ENCODE data around the gene HOMER1. TPM values are rescaled to one million over a fixed set of nuclear protein-coding genes. Genes with fewer than 3 reads are reported as not detected.
"Not testable (repeated sequence)": the region's sequence is repeated elsewhere in the genome, so short reads cannot be mapped to it uniquely, and the experiment has no call there.

Gene HOMER1
- total RNA-seq, 2 donors from 2014 or later, result 2.0 to 8.5 TPM

- peaks cover 5 to 6% of the 10 kb centered on the region in 2 donors for H3K9me3 Mint-ChIP-seq
- ATAC-seq (no peak), DNase-seq (ENCODE audit: low spot score in 2 of 2) (no peak)
- peaks cover 6 to 7% of the 10 kb centered on the region in 2 donors for H3K36me3 Mint-ChIP-seq
- no peak overlapping the region for H3K27ac Mint-ChIP-seq
Observed at GRCh38 chr5:79527431-79527830, 13.5 kb upstream of the HOMER1 start.

- Mint-ChIP-seq H3K9me3 (peaks cover 5 to 6% of the 10 kb centered on the region in 2 donors), H3K27ac (no peak overlapping the region), H3K36me3 (peaks cover 6 to 7% of the 10 kb centered on the region in 2 donors)
- DNase-seq (ENCODE audit: low spot score in 2 of 2) (no peak), ATAC-seq (no peak)
Observed at GRCh38 chr5:79526928-79527327, 13.0 kb upstream of the HOMER1 start.

- peaks cover 6 to 7% of the 10 kb centered on the region in 2 donors for H3K36me3 Mint-ChIP-seq
- no peak overlapping the region for H3K27ac Mint-ChIP-seq
- H3K9me3 Mint-ChIP-seq, result peaks cover 5 to 6% of the 10 kb centered on the region in 2 donors
- ATAC-seq (no peak), DNase-seq (ENCODE audit: low spot score in 2 of 2) (no peak)
Observed at GRCh38 chr5:79526493-79526892, 12.6 kb upstream of the HOMER1 start.

GRCh38 chr5:79521156-79521555 is 7.2 kb upstream of the HOMER1 start:
- ATAC-seq, result no peak
- Mint-ChIP-seq H3K36me3 (peaks cover 6 to 7% of the 10 kb centered on the region in 2 donors), H3K9me3 (peaks cover 5 to 6% of the 10 kb centered on the region in 2 donors), H3K27ac (no peak overlapping the region)
- DNase-seq (ENCODE audit: low spot score in 2 of 2), result no peak

- no peak for ATAC-seq
- H3K36me3 Mint-ChIP-seq, result no peaks in the 10 kb centered on the region
- H3K27ac Mint-ChIP-seq, result no peak overlapping the region
- no peaks in the 10 kb centered on the region for H3K9me3 Mint-ChIP-seq
- DNase-seq (ENCODE audit: low spot score in 2 of 2), result no peak
Observed at GRCh38 chr5:79518718-79519117, 4.8 kb upstream of the HOMER1 start.

- Mint-ChIP-seq H3K36me3 (peaks cover 0 to 5% of the 10 kb centered on the region in 2 donors), H3K9me3 (no peaks in the 10 kb centered on the region), H3K27ac (no peak overlapping the region)
- no peak for DNase-seq (ENCODE audit: low spot score in 2 of 2)
- ATAC-seq, result no peak
Observed at GRCh38 chr5:79517601-79518000, 3.7 kb upstream of the HOMER1 start.

- Mint-ChIP-seq H3K9me3 (no peaks in the 10 kb centered on the region), H3K36me3 (peaks cover 0 to 5% of the 10 kb centered on the region in 2 donors), H3K27ac (no peak overlapping the region)
- DNase-seq (ENCODE audit: low spot score in 2 of 2) (no peak), ATAC-seq (no peak)
Observed at GRCh38 chr5:79516986-79517385, 3.1 kb upstream of the HOMER1 start.

- not testable (repeated sequence) for ATAC-seq; DNase-seq (ENCODE audit: low spot score in 2 of 2); H3K27ac Mint-ChIP-seq; H3K36me3 Mint-ChIP-seq; H3K9me3 Mint-ChIP-seq
Observed at GRCh38 chr5:79516331-79516730, 2.4 kb upstream of the HOMER1 start.

- Mint-ChIP-seq H3K36me3 (peaks cover 0 to 5% of the 10 kb centered on the region in 2 donors), H3K27ac (peak overlapping the region; percentile 90 to 92), H3K9me3 (no peaks in the 10 kb centered on the region)
- DNase-seq (ENCODE audit: low spot score in 2 of 2) (peak; percentile 82 to 89), ATAC-seq (peak; percentile 88 to 89)
Observed at GRCh38 chr5:79514391-79515105, 614 bp upstream of the HOMER1 start.

- peaks cover 0 to 5% of the 10 kb centered on the region in 2 donors for H3K36me3 Mint-ChIP-seq
- ATAC-seq (peak in 1 of 2 donors; percentile 34), DNase-seq (ENCODE audit: low spot score in 2 of 2) (no peak)
- H3K27ac Mint-ChIP-seq, result peak overlapping the region; percentile 42 to 48
- H3K9me3 Mint-ChIP-seq, result no peaks in the 10 kb centered on the region
Observed at GRCh38 chr5:79513308-79513703, 628 bp downstream of the HOMER1 start.

GRCh38 chr5:79512471-79513307 is 1.2 kb downstream of the HOMER1 start:
- peaks cover 0 to 5% of the 10 kb centered on the region in 2 donors for H3K36me3 Mint-ChIP-seq

GRCh38 chr5:79512049-79512448 is 1.9 kb downstream of the HOMER1 start:
- no peak for DNase-seq (ENCODE audit: low spot score in 2 of 2)
- peaks cover 0 to 5% of the 10 kb centered on the region in 2 donors for H3K36me3 Mint-ChIP-seq
- no peak for ATAC-seq
- H3K27ac Mint-ChIP-seq, result no peak overlapping the region
- H3K9me3 Mint-ChIP-seq, result no peaks in the 10 kb centered on the region

More at GRCh38 chr5:79512471-79513307, 1.2 kb downstream of the HOMER1 start:
- Mint-ChIP-seq H3K27ac (peak overlapping the region; percentile 42 to 48), H3K9me3 (no peaks in the 10 kb centered on the region)
- DNase-seq (ENCODE audit: low spot score in 2 of 2) (no peak), ATAC-seq (no peak)

GRCh38 chr5:79510638-79511037 is 3.3 kb downstream of the HOMER1 start:
- no peak for ATAC-seq
- no peak overlapping the region for H3K27ac Mint-ChIP-seq
- peaks cover 5 to 6% of the 10 kb centered on the region in 2 donors for H3K36me3 Mint-ChIP-seq
- H3K9me3 Mint-ChIP-seq, result no peaks in the 10 kb centered on the region
- DNase-seq (ENCODE audit: low spot score in 2 of 2), result no peak

GRCh38 chr5:79509244-79509885 is 4.6 kb downstream of the HOMER1 start:
- ATAC-seq (no peak), DNase-seq (ENCODE audit: low spot score in 2 of 2) (no peak)
- H3K27ac Mint-ChIP-seq, result no peak overlapping the region
- no peaks in the 10 kb centered on the region for H3K9me3 Mint-ChIP-seq
- H3K36me3 Mint-ChIP-seq, result peaks cover 5 to 6% of the 10 kb centered on the region in 2 donors

- DNase-seq (ENCODE audit: low spot score in 2 of 2) (no peak), ATAC-seq (no peak)
- peaks cover 5 to 6% of the 10 kb centered on the region in 2 donors for H3K36me3 Mint-ChIP-seq
- H3K9me3 Mint-ChIP-seq, result no peaks in the 10 kb centered on the region
- no peak overlapping the region for H3K27ac Mint-ChIP-seq
Observed at GRCh38 chr5:79508794-79509193, 5.1 kb downstream of the HOMER1 start.

- DNase-seq (ENCODE audit: low spot score in 2 of 2) (no peak), ATAC-seq (no peak)
- no peaks in the 10 kb centered on the region for H3K9me3 Mint-ChIP-seq
- H3K36me3 Mint-ChIP-seq, result peaks cover 5 to 6% of the 10 kb centered on the region in 2 donors
- H3K27ac Mint-ChIP-seq, result no peak overlapping the region
Observed at GRCh38 chr5:79508354-79508753, 5.6 kb downstream of the HOMER1 start.

Measured in activated naive CD4-positive, alpha-beta T cell treated with anti-CD3 and anti-CD28 coated beads, Interleukin-2, amount 50 U/mL, for 72 hours (primary cell).